ENCODE results near the gene PTPRD.

- TF ChIP-seq, protein P1, sequence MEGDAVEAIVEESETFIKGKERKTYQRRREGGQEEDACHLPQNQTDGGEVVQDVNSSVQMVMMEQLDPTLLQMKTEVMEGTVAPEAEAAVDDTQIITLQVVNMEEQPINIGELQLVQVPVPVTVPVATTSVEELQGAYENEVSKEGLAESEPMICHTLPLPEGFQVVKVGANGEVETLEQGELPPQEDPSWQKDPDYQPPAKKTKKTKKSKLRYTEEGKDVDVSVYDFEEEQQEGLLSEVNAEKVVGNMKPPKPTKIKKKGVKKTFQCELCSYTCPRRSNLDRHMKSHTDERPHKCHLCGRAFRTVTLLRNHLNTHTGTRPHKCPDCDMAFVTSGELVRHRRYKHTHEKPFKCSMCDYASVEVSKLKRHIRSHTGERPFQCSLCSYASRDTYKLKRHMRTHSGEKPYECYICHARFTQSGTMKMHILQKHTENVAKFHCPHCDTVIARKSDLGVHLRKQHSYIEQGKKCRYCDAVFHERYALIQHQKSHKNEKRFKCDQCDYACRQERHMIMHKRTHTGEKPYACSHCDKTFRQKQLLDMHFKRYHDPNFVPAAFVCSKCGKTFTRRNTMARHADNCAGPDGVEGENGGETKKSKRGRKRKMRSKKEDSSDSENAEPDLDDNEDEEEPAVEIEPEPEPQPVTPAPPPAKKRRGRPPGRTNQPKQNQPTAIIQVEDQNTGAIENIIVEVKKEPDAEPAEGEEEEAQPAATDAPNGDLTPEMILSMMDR (IDR thresholded peaks at IDR 0.05 in 2 of 3, conservative IDR thresholded peaks at IDR 0.05 in 1 of 3; ENCODE audit: borderline replicate concordance in 1 of 3, insufficient read depth in 1 of 3, low read depth in 2 of 3, low read length in 2 of 3): no peak
- no peak for TF ChIP-seq EZH2 (IDR thresholded peaks at IDR 0.05)
- TF ChIP-seq CEBPB (IDR thresholded peaks at IDR 0.05; ENCODE audit: low read depth): no peak
- no peak for TF ChIP-seq POLR2A (IDR thresholded peaks at IDR 0.05; ENCODE audit: borderline replicate concordance, extremely low read depth, insufficient read depth, insufficient read length)
These were observed 15.0 kb downstream of the PTPRD start for GRCh38 chr9:10597801-10598200.
